ENCODE results near the gene HRH2. TPM values are rescaled to one million over a fixed set of nuclear protein-coding genes. Genes with fewer than 3 reads are reported as not detected.
"Not testable (repeated sequence)": the region's sequence is repeated elsewhere in the genome, so short reads cannot be mapped to it uniquely, and the experiment has no call there.

The HRH2 gene, protein sequence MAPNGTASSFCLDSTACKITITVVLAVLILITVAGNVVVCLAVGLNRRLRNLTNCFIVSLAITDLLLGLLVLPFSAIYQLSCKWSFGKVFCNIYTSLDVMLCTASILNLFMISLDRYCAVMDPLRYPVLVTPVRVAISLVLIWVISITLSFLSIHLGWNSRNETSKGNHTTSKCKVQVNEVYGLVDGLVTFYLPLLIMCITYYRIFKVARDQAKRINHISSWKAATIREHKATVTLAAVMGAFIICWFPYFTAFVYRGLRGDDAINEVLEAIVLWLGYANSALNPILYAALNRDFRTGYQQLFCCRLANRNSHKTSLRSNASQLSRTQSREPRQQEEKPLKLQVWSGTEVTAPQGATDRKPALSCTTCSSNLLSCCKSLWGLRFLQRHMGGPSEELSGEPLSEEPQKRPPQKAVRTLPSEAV
- total RNA-seq = 1.4 TPM
- 6.2 TPM for polyA plus RNA-seq

DNA sequence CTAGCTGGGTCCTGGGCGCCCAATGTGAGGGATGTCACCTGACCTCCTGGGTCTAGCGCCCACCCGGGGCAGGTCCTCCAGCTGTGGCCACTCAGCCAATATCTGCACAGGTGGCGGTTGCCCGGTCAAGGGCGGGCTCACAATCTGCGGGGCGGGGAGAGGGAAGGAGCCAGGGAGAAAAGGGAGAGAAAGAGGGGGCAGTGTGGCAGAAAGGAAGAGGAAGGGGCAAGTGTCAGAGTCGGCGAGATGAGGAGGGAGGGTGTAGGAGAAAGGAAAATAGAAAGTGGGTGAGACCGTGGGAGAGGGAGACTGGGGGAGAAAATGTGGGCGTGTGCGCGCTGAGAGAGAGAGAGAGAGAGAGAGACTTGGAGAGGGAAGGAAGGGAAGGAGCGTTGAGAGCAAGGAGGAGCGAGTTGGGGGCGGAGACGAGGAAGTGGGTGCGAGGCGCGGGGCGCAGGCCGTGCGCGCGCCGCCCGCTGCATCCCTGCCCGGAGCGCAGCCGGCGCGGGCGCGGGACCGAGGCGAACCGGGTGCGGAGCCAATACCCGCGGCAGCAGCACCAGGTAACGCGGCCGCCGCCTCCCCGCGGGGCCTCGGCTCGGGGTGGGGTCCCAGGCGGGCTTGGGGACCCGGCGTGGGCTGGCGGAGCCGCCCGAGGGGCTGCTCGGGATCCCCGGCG, at the start of gene HRH2:
TSS of gene HRH2 (plus strand) at position 479 of the 679 bp plus-strand sequence. CDS start 25,163 bp downstream, outside the sequence.
- Histone ChIP-seq H3K4me3 (ENCODE audit: low read depth, low read length) (peak within 1 kb of the TSS; percentile 57), H3K4me1 (ENCODE audit: insufficient read depth) (no peaks in the 10 kb centered on the region), H3K36me3 (ENCODE audit: insufficient read depth) (no peaks in the 10 kb centered on the region), H3K27ac (ENCODE audit: low read depth) (peak within 1 kb of the TSS; percentile 43)
- DNase-seq (ENCODE audit: extremely low spot score) = peak; percentile 21
- WGBS = 1% methylated on average over 58 of the region's 58 CpGs

DNA sequence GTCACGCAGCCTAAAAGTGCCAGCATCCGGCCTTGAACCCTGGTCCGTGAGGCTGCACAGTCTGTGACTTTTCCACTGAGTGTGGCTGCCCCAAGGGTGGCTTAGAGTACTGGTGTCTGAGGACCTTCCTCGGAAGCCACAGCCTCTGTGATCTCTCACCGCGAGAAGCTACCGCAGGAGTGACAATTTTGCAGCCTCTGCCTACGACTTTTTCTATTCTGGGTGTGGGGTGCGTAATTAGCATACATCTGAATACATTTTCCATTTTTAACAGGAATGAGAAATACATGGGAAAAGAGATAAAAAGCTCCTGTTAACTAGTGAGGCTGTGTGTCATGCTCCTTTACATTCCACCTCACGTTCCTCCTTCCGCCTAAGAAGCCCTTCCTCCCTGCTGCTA, 48.3 kb upstream of the HRH2 start:
- 78% methylated on average over 11 of the region's 11 CpGs for WGBS
- no peak for DNase-seq (ENCODE audit: extremely low spot score)
- H3K36me3 ChIP-seq (ENCODE audit: insufficient read depth) = no peaks in the 10 kb centered on the region

DNA sequence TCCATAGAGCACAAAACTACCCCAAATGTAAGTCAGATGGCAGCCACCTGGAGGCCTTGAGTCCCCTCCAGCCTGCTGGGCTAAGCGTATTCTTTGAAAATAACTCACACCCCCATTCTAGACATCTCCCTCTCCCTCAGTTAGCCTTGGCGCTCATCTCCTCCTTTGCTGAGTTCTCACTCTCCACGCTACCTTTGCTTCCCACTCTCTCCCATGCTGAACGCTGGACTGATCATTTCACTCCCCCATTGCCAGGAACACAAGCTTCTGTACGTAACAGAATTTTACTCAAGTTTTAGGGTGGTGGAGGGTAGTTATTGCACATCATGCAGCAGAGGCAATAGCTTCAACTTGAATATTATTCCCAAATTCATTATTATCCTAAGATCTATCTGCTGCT, 47.5 kb upstream of the HRH2 start:
- no peak for DNase-seq (ENCODE audit: extremely low spot score)
- H3K36me3 ChIP-seq (ENCODE audit: insufficient read depth) = no peaks in the 10 kb centered on the region
- no peak overlapping the region for H3K27ac ChIP-seq (ENCODE audit: low read depth)
- H3K4me1 ChIP-seq (ENCODE audit: insufficient read depth) = no peaks in the 10 kb centered on the region
- no peak overlapping the region for H3K4me3 ChIP-seq (ENCODE audit: low read depth, low read length)
- WGBS = 85% methylated on average over 5 of the region's 5 CpGs

More for the DNA sequence above, 48.3 kb upstream of the HRH2 start:
- no peaks in the 10 kb centered on the region for H3K4me1 ChIP-seq (ENCODE audit: insufficient read depth)
- no peak overlapping the region for H3K27ac ChIP-seq (ENCODE audit: low read depth)
- no peak overlapping the region for H3K4me3 ChIP-seq (ENCODE audit: low read depth, low read length)

DNA sequence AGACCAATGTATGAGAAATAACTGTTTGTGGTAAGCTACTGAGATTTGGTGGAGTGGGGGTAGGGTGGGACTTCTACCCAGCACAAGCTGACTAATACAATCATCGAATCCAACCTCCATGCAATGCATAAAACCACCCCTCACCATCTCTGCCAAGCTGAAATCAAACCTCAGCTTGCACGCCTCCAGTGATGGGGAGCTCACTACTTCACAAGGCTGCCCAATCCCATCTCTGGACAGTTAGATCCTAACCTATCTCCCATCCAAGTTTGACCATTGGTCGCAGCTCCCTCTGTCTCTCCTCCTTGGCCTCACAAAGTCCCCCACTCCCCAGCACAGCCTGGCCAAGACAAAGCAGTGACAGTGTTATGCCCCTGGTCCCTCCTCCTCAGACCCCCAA, 47.0 kb upstream of the HRH2 start:
- H3K4me1 ChIP-seq (ENCODE audit: insufficient read depth) = no peaks in the 10 kb centered on the region
- H3K4me3 ChIP-seq (ENCODE audit: low read depth, low read length) = no peak overlapping the region
- H3K36me3 ChIP-seq (ENCODE audit: insufficient read depth) = no peaks in the 10 kb centered on the region
- DNase-seq (ENCODE audit: extremely low spot score) = no peak
- H3K27ac ChIP-seq (ENCODE audit: low read depth) = no peak overlapping the region
- 49% methylated on average over 3 of the region's 3 CpGs for WGBS

DNA sequence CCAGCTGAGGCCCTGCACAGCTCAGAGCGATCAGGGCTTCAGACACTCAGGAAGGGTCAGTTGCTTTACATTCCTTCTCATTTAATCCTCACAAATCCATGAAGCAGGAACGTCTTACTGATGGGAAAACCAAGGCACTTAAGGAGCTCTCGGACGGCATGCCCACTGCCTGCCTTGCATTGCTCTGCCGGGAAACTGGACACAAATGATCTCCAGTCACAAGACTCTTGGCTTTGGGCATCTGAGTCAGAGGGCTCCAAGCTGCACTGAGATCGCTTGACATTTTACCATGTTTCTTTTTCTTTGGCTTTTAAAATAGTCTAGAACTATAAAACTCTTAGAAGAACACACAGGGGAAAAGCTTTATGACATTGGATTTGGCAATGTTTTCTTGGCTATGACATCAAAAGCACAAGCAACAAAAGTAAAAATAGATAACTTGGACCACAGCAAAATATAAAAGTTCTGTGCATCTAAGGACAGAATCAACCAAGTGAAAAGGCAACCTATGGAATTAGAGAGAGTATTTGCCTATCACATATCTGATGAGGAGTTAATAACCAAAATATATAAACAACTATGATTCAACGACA, 43.6 kb upstream of the HRH2 start:
- Histone ChIP-seq H3K4me3 (ENCODE audit: low read depth, low read length) (no peak overlapping the region), H3K4me1 (ENCODE audit: insufficient read depth) (no peaks in the 10 kb centered on the region), H3K27ac (ENCODE audit: low read depth) (no peak overlapping the region), H3K36me3 (ENCODE audit: insufficient read depth) (no peaks in the 10 kb centered on the region)
- 46% methylated on average over 7 of the region's 7 CpGs for WGBS
- DNase-seq (ENCODE audit: extremely low spot score) = no peak

DNA sequence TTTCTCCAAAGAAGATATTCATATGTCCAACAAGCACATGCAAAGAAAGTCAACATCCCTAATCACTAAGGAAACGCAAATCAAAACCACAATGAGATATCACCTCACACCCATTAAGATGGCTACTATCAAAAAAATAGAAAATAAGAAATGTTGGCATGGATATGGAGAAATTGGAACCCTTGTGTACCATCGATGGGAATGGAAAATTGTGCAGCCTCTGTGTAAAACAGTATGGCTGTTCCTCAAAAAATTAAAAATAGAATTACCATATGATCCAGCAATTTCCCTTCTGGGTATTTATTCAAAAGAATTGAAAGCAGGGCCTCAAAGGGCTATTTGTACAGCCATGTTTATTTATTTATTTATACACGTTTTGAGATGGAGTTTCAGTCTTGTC, 43.0 kb upstream of the HRH2 start:
- DNase-seq (ENCODE audit: extremely low spot score) = no peak
- Histone ChIP-seq H3K4me1 (ENCODE audit: insufficient read depth) (no peaks in the 10 kb centered on the region), H3K4me3 (ENCODE audit: low read depth, low read length) (no peak overlapping the region), H3K27ac (ENCODE audit: low read depth) (no peak overlapping the region), H3K36me3 (ENCODE audit: insufficient read depth) (no peaks in the 10 kb centered on the region)
- WGBS = 66% methylated on average over 3 of the region's 3 CpGs

DNA sequence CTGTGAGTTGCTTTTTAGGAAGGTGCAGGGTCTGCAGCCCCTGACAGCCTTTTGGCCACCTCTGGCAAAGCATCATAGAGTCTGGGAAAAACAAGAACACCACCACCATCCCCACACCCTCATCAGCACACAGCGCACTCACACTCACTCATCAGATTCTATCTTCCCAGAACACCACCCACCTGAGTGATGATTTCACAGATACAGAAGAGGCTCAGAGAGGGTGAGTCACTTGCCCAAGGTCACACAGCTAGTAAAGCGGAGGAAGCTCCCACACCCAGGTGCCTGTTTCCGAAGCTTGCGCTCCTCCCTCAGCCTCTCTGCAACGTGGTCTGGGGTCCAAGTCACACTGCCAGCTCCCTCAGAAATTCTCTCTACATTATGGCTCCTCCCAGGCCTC, 41.8 kb upstream of the HRH2 start:
- Histone ChIP-seq H3K4me3 (ENCODE audit: low read depth, low read length) (no peak overlapping the region), H3K27ac (ENCODE audit: low read depth) (no peak overlapping the region), H3K36me3 (ENCODE audit: insufficient read depth) (no peaks in the 10 kb centered on the region), H3K4me1 (ENCODE audit: insufficient read depth) (no peaks in the 10 kb centered on the region)
- DNase-seq (ENCODE audit: extremely low spot score) = no peak
- 86% methylated on average over 5 of the region's 5 CpGs for WGBS

DNA sequence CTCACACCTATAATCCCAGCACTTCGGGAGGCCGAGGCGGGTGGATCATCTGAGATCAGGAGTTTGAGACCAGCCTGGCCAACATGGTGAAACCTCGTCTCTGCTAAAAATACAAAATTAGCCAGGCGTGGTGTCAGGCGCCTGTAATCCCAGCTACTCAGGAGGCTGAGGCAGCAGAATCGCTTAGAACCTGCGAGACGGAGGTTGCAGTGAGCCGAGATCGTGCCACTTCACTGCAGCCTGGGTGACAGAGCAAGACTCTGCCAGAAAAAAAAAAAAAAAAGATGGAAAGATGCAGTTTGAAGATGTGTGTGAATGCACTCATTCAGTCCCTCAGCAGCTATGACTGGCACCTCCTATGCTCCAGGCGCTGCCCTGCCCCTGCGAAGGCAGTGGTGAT, 41.3 kb upstream of the HRH2 start:
- DNase-seq (ENCODE audit: extremely low spot score); H3K4me3 ChIP-seq (ENCODE audit: low read depth, low read length); H3K27ac ChIP-seq (ENCODE audit: low read depth); H3K4me1 ChIP-seq (ENCODE audit: insufficient read depth); H3K36me3 ChIP-seq (ENCODE audit: insufficient read depth): not testable (repeated sequence)
- WGBS = 83% methylated on average over 13 of the region's 13 CpGs

DNA sequence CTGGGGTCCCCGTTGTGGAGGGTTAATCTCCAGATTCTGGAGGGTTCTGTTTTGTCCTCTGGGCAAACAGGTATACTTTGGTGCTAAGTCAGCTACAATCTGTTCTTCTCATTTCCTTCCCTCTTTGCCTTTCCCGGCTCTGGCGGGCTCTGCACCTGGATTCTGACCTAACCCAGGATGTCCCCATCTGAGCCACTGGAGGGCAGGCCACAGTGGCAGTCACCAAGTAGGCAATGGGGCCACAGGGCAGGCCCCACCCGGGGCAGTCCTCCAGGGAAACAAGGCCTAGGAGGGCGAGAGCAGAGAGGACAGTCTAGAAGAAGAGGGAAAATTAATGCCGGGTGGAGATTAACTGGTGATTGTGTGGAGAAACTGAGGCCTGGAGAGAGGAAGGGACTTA, 40.4 kb upstream of the HRH2 start:
- H3K4me1 ChIP-seq (ENCODE audit: insufficient read depth) = no peaks in the 10 kb centered on the region
- H3K4me3 ChIP-seq (ENCODE audit: low read depth, low read length) = no peak overlapping the region
- WGBS = 69% methylated on average over 6 of the region's 6 CpGs
- no peaks in the 10 kb centered on the region for H3K36me3 ChIP-seq (ENCODE audit: insufficient read depth)
- DNase-seq (ENCODE audit: extremely low spot score) = no peak
- no peak overlapping the region for H3K27ac ChIP-seq (ENCODE audit: low read depth)

DNA sequence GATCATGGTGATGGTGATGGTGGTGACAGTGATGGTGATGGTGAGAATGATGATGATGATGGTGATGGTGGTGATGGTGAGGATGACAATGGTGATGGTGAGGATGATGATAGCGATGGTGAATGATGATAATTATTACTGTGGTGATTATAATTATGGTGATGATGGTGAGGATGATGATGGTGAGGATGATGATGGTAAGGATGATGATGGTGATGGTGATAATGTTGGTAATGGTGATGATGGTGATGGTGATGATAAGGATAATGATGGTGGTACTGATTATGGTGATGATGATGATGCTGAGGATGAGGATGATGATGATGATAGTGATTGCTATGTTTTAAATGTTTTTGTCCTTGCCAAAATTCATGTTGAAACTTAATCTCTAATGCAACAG, 37.3 kb upstream of the HRH2 start:
- WGBS = 90% methylated on average over 1 of the region's 1 CpG
- Histone ChIP-seq H3K4me1 (ENCODE audit: insufficient read depth) (no peaks in the 10 kb centered on the region), H3K27ac (ENCODE audit: low read depth) (no peak overlapping the region), H3K4me3 (ENCODE audit: low read depth, low read length) (no peak overlapping the region), H3K36me3 (ENCODE audit: insufficient read depth) (no peaks in the 10 kb centered on the region)
- no peak for DNase-seq (ENCODE audit: extremely low spot score)

DNA sequence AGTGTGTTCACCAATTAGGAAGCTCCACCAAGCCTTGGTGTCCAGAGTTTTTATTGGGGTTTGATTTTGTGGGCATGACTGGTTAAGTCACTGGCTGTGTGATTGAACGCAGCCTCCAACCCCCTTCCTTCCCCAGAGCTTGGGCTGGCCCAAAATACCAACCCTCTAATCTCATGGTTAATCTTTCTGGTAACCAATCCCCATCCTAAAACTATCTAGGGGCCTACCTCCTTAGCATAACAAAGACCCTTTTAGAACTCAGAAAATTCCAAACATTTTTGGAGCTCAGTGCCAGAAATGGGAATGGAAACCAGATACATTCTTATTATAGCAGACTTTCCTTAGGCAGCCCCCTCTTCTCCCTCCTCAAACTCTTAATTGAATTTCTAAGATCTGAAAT, 35.9 kb upstream of the HRH2 start:
- no peaks in the 10 kb centered on the region for H3K36me3 ChIP-seq (ENCODE audit: insufficient read depth)
- no peak overlapping the region for H3K4me3 ChIP-seq (ENCODE audit: low read depth, low read length)
- H3K4me1 ChIP-seq (ENCODE audit: insufficient read depth) = no peaks in the 10 kb centered on the region
- DNase-seq (ENCODE audit: extremely low spot score) = no peak
- H3K27ac ChIP-seq (ENCODE audit: low read depth) = no peak overlapping the region
- 60% methylated on average over 1 of the region's 1 CpG for WGBS

DNA sequence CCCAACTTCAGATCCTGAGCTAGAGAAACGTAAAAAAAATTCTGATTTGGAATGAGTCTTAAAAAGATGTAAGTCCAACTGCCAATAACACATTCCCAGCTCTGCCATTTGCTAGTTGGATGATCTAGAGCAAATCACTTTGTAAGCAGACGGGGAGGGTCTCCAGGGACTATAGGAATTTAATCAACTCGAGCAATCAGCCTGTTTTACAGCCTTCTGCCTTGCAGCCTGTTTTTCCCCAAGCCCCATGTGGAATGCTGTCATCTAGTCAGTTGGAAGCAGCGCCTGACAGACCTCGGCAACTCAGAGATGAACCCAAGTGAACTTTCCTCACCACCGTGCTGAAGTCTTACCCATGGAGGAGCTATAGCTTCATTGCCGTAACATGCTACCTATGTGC, 34.8 kb upstream of the HRH2 start:
- no peak for DNase-seq (ENCODE audit: extremely low spot score)
- 29% methylated on average over 7 of the region's 7 CpGs for whole genome bisulfite sequencing
- H3K4me3 ChIP-seq (ENCODE audit: low read depth, low read length) = no peak overlapping the region
- no peak overlapping the region for H3K27ac ChIP-seq (ENCODE audit: low read depth)
- no peaks in the 10 kb centered on the region for H3K36me3 ChIP-seq (ENCODE audit: insufficient read depth)
- no peaks in the 10 kb centered on the region for H3K4me1 ChIP-seq (ENCODE audit: insufficient read depth)

DNA sequence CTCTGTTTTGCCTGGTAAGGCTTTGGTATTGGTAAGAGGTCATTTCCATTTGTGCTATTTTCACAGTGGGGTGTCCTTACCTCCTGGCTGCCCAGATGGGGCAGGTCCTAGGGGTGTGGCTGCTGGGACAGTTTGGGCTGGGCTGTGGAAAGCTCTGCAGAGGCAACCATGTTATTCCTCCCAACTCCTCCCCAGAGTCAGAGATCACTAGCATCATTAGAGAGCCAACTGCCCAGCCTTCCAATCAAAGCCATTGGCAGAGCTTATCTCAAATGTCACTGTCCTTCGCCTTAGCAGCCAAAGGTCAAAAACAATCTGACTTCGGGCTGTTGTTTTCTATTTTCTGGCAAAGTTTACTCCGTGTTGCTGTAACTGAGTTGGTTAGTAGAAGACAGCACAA, 33.6 kb upstream of the HRH2 start:
- no peak for DNase-seq (ENCODE audit: extremely low spot score)
- no peak overlapping the region for H3K27ac ChIP-seq (ENCODE audit: low read depth)
- no peaks in the 10 kb centered on the region for H3K36me3 ChIP-seq (ENCODE audit: insufficient read depth)
- 62% methylated on average over 3 of the region's 3 CpGs for WGBS
- H3K4me3 ChIP-seq (ENCODE audit: low read depth, low read length) = no peak overlapping the region
- H3K4me1 ChIP-seq (ENCODE audit: insufficient read depth) = no peaks in the 10 kb centered on the region

DNA sequence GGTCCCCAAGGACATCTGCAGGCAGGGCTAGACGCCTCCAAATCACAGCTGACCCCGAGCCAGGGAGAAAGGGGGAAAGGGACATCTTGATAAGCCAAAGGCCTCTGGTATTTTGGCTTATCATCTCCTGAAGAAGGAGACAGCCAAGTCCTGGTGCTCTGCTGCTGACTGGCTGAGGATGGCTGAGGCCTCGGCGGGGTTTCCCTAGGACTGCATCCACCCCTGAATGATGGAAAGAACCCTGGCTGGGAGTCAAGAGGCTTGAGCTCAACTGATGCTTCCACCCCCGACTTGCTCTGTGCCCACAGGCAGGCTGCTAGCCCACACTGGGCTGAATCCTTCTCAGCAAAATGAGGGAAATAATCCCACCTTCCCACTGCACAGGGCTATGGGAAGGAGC, 30.9 kb upstream of the HRH2 start:
- H3K36me3 ChIP-seq (ENCODE audit: insufficient read depth) = no peaks in the 10 kb centered on the region
- H3K27ac ChIP-seq (ENCODE audit: low read depth) = no peak overlapping the region
- no peak overlapping the region for H3K4me3 ChIP-seq (ENCODE audit: low read depth, low read length)
- WGBS = 46% methylated on average over 5 of the region's 5 CpGs
- DNase-seq (ENCODE audit: extremely low spot score) = no peak
- no peaks in the 10 kb centered on the region for H3K4me1 ChIP-seq (ENCODE audit: insufficient read depth)
